Keratinocyte (primary cell): ENCODE measurements around the gene LYPD8.

Source experiments
- EZH2 ChIP-seq: IDR thresholded peaks from one replicate; pipeline ENCODE4 v1.6.1; 2012; ENCODE audit warnings: inconsistent platforms, mild to moderate bottlenecking, low read length, moderate library complexity
- TF ChIP-seq, protein P1 (sequence below), 3 experiments: IDR thresholded peaks in 1 of 3; conservative IDR thresholded peaks in 1 of 3; optimal IDR thresholded peaks in 1 of 3; 2 replicates in 2 of 3; 3 replicates in 1 of 3; pipeline versions ENCODE3 to v1.5.1; 2011; ENCODE audit warnings: low read length in 3 of 3, mild to moderate bottlenecking in 3 of 3, moderate library complexity in 2 of 3, control low read depth in 1 of 3, inconsistent platforms in 1 of 3; ENCODE audit not compliant: insufficient read depth in 2 of 3; ENCODE audit errors: extremely low read depth in 1 of 3

DNA sequence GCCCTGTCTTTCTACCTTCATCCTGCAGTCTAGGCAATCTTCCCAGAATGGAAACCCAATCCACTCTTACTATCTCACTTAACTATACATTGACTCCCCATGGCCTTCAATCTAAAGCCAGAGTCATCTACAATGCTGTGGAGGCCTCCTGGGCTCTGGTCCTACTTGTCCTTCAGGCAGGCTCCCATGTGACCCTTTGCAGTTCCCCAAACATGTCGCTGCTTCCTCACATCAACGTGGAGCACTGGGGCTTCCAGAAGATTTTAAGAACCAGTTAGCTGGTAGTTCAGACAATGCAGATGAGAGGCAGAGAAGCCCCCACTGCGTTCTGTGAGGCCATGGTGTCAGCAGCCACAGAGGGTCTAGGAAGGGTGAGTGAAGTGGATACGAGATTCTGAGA is 18.6 kb downstream of the LYPD8 start:
- no peak for TF ChIP-seq EZH2
- TF ChIP-seq, protein P1, sequence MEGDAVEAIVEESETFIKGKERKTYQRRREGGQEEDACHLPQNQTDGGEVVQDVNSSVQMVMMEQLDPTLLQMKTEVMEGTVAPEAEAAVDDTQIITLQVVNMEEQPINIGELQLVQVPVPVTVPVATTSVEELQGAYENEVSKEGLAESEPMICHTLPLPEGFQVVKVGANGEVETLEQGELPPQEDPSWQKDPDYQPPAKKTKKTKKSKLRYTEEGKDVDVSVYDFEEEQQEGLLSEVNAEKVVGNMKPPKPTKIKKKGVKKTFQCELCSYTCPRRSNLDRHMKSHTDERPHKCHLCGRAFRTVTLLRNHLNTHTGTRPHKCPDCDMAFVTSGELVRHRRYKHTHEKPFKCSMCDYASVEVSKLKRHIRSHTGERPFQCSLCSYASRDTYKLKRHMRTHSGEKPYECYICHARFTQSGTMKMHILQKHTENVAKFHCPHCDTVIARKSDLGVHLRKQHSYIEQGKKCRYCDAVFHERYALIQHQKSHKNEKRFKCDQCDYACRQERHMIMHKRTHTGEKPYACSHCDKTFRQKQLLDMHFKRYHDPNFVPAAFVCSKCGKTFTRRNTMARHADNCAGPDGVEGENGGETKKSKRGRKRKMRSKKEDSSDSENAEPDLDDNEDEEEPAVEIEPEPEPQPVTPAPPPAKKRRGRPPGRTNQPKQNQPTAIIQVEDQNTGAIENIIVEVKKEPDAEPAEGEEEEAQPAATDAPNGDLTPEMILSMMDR (optimal IDR thresholded peaks at IDR 0.05 in 1 of 3, IDR thresholded peaks at IDR 0.05 in 1 of 3, conservative IDR thresholded peaks at IDR 0.05 in 1 of 3; ENCODE audit: extremely low read depth in 1 of 3, insufficient read depth in 2 of 3, low read length in 3 of 3), result no peak
